Right cardiac atrium (tissue), 5 donors: ENCODE data around the gene TMEM130. TPM values are rescaled to one million over a fixed set of nuclear protein-coding genes. Genes with fewer than 3 reads are reported as not detected.
"Not testable (repeated sequence)": the region's sequence is repeated elsewhere in the genome, so short reads cannot be mapped to it uniquely, and the experiment has no call there.

Experiments
- ATAC-seq, 2 donors: fragments of 200-7000 bp; cut with Tn5 transposase; one replicate each; pipeline versions ENCODE4 v1.8.0 to v1.9.1; 2020; ENCODE audit warnings: moderate library complexity in 2 of 2, mild to moderate bottlenecking in 1 of 2
- DNase-seq, 3 donors: peaks; one replicate each; pipeline ENCODE4 v3.0.0-alpha.2; 2020
- H3K27ac ChIP-seq: one replicate; pipeline ENCODE4 v1.5.1; 2013; ENCODE audit warnings: mild to moderate bottlenecking, low read length, control low read depth, moderate library complexity
- H3K27me3 ChIP-seq: one replicate; pipeline ENCODE4 v1.6.1; 2013; ENCODE audit not compliant: control insufficient read depth, insufficient read depth
- H3K4me1 ChIP-seq: one replicate; pipeline ENCODE4 v1.6.1; 2013; ENCODE audit warnings: low read length; ENCODE audit not compliant: control insufficient read depth, insufficient read depth
- H3K4me3 ChIP-seq: one replicate; pipeline ENCODE4 v1.5.1; 2013; ENCODE audit warnings: low read length, control low read depth
- H3K9me3 ChIP-seq: one replicate; pipeline ENCODE4 v1.6.1; 2013; ENCODE audit warnings: low read length; ENCODE audit not compliant: control insufficient read depth
- WGBS: extraction: QIAGEN DNeasy Blood & Tissue Kit; methylation state at CpG from one replicate; pipeline ENCODE4 v1.1.7; 2013; 5-methylcytosine and 5-hydroxymethylcytosine counted together
- intact Hi-C, 4 donors: fragments of 100-400 bp; cut with DNase I; formaldehyde crosslinking; loops; one replicate each; pipeline versions ENCODE4 v1.11.0 to v1.14.0; 2022 to 2023
- polyA plus RNA-seq: library from polyadenylated mRNA; stranded (reverse); fragments of 200-250 nt; gene quantifications from one replicate; pipeline ENCODE4 v1.2.3, GENCODE V29; 2013
- total RNA-seq, 4 donors: library from RNA; stranded (reverse); fragmentation: NEBNext Ultra II Directional; extraction: Animal tissue kit (Norgen Biotek cat#: 25700); gene quantifications; one replicate each; pipeline ENCODE4 v1.2.1, GENCODE V29; 2021
- donor health status: healthy with polysubstance abuse.
- donor health status: DM: no; HTN: yes; CAD: no.
- donor health status: DM: no; HTN: no; CAD: no.
- donor health status: DM: no; HTN: yes; CAD: no; lungs with severe emphysema.
- donor health status: DM: yes; HTN: yes; CAD: no.

TMEM130 gene
- total and polyA plus RNA-seq, 5 donors: 0.11 to 0.58 TPM; not detected in 3

- no peaks in the 10 kb centered on the region for H3K27me3 ChIP-seq
- no peak for ATAC-seq
- intact Hi-C loops: no loop called here
- WGBS: 73% methylated on average over 14 of the region's 14 CpGs
- DNase-seq: no peak
- no peaks in the 10 kb centered on the region for H3K4me1 ChIP-seq
- no peak overlapping the region for H3K27ac ChIP-seq
- no peak overlapping the region for H3K4me3 ChIP-seq
- H3K9me3 ChIP-seq: no peaks in the 10 kb centered on the region
These were observed 4.9 kb downstream of the TMEM130 start for GRCh38 chr7:98864731-98865453.

- no peak for DNase-seq
- Histone ChIP-seq H3K4me1 (no peaks in the 10 kb centered on the region), H3K27ac (no peak overlapping the region), H3K27me3 (no peaks in the 10 kb centered on the region), H3K9me3 (no peaks in the 10 kb centered on the region), H3K4me3 (no peak overlapping the region)
- 90% methylated on average over 2 of the region's 2 CpGs for WGBS
- ATAC-seq: no peak
- intact Hi-C loops: no loop called here
These were observed 6.2 kb downstream of the TMEM130 start for GRCh38 chr7:98863601-98864000.

- H3K4me3 ChIP-seq: no peak overlapping the region
- H3K4me1 ChIP-seq: no peaks in the 10 kb centered on the region
- ATAC-seq (no peak), DNase-seq (no peak)
- H3K27me3 ChIP-seq: no peaks in the 10 kb centered on the region
- H3K9me3 ChIP-seq: no peaks in the 10 kb centered on the region
- H3K27ac ChIP-seq: no peak overlapping the region
- WGBS: 95% methylated on average over 29 of the region's 29 CpGs
- intact Hi-C loops: no loop called here
These were observed 6.9 kb downstream of the TMEM130 start for GRCh38 chr7:98862716-98863420.

- Histone ChIP-seq H3K4me1 (no peaks in the 10 kb centered on the region), H3K27me3 (no peaks in the 10 kb centered on the region), H3K4me3 (no peak overlapping the region), H3K27ac (no peak overlapping the region), H3K9me3 (no peaks in the 10 kb centered on the region)
- ATAC-seq (no peak), DNase-seq (no peak)
- WGBS: 80% methylated on average over 4 of the region's 4 CpGs
- intact Hi-C loops: no loop called here
These were observed 7.6 kb downstream of the TMEM130 start for GRCh38 chr7:98862203-98862602.

- 71% methylated on average over 12 of the region's 12 CpGs for WGBS
- ATAC-seq (no peak), DNase-seq (no peak)
- no peak overlapping the region for H3K4me3 ChIP-seq
- no peaks in the 10 kb centered on the region for H3K9me3 ChIP-seq
- no peaks in the 10 kb centered on the region for H3K4me1 ChIP-seq
- H3K27ac ChIP-seq: no peak overlapping the region
- H3K27me3 ChIP-seq: no peaks in the 10 kb centered on the region
- intact Hi-C loops: no loop called here
These were observed 9.7 kb downstream of the TMEM130 start for GRCh38 chr7:98860071-98860470.

- no peaks in the 10 kb centered on the region for H3K4me1 ChIP-seq
- ATAC-seq: no peak
- no peak overlapping the region for H3K4me3 ChIP-seq
- 72% methylated on average over 24 of the region's 24 CpGs for WGBS
- no peaks in the 10 kb centered on the region for H3K9me3 ChIP-seq
- no peak for DNase-seq
- intact Hi-C loops: no loop called here
- no peaks in the 10 kb centered on the region for H3K27me3 ChIP-seq
- no peak overlapping the region for H3K27ac ChIP-seq
These were observed 14.0 kb downstream of the TMEM130 start for GRCh38 chr7:98855610-98856422.

- Histone ChIP-seq H3K4me1 (no peaks in the 10 kb centered on the region), H3K27me3 (no peaks in the 10 kb centered on the region), H3K27ac (no peak overlapping the region), H3K9me3 (no peaks in the 10 kb centered on the region), H3K4me3 (no peak overlapping the region)
- ATAC-seq: no peak
- WGBS: 61% methylated on average over 4 of the region's 4 CpGs
- intact Hi-C loops: no loop called here
- DNase-seq: no peak
These were observed 17.0 kb downstream of the TMEM130 start for GRCh38 chr7:98852826-98853225.

- no peaks in the 10 kb centered on the region for H3K9me3 ChIP-seq
- no peak overlapping the region for H3K4me3 ChIP-seq
- no peaks in the 10 kb centered on the region for H3K4me1 ChIP-seq
- no peaks in the 10 kb centered on the region for H3K27me3 ChIP-seq
- 90% methylated on average over 3 of the region's 3 CpGs for WGBS
- intact Hi-C loops: loop anchor here in 1 of 4 donors (10.0 kb wide), 1 partner anchor 94 kb away; no protein-coding TSS in a partner anchor
- no peak for ATAC-seq
- DNase-seq: no peak
- no peak overlapping the region for H3K27ac ChIP-seq
These were observed 20.9 kb downstream of the TMEM130 start for GRCh38 chr7:98848918-98849317.

- 70% methylated on average over 2 of the region's 2 CpGs for WGBS
- H3K9me3 ChIP-seq, DNase-seq, H3K27ac ChIP-seq, H3K4me3 ChIP-seq, H3K27me3 ChIP-seq, H3K4me1 ChIP-seq, ATAC-seq: not testable (repeated sequence)
- intact Hi-C loops: loop anchor here in 2 of 4 donors (2.0 to 10.0 kb wide), 3 partner anchors 88 to 410 kb away; no protein-coding TSS in a partner anchor
These were observed 27.3 kb downstream of the TMEM130 start for GRCh38 chr7:98842552-98842951.

GRCh38 chr7:98841179-98841997 lies 28.4 kb downstream of the TMEM130 start:
- H3K9me3 ChIP-seq: no peaks in the 10 kb centered on the region
- ATAC-seq (peak; percentile 65 to 75), DNase-seq (peak; percentile 46 to 84 (median 81))
- no peak overlapping the region for H3K4me3 ChIP-seq
- no peaks in the 10 kb centered on the region for H3K27me3 ChIP-seq
- WGBS: 38% methylated on average over 11 of the region's 11 CpGs
- no peak overlapping the region for H3K27ac ChIP-seq
- no peaks in the 10 kb centered on the region for H3K4me1 ChIP-seq
- intact Hi-C loops: loop anchor here in 3 of 4 donors (2.0 to 10.0 kb wide), 4 partner anchors 87 to 409 kb away; no protein-coding TSS in a partner anchor
